Embryonic facial prominence (tissue), 1 donor: ENCODE measurements around the gene EDRF1.
"Not testable (repeated sequence)": the region's sequence is repeated elsewhere in the genome, so short reads cannot be mapped to it uniquely, and the experiment has no call there.

ENCODE experiments used
- DNase-seq: peaks from one replicate; pipeline ENCODE4 v3.0.0-alpha.2; 2016; ENCODE audit errors: extremely low spot score

Gene EDRF1, protein sequence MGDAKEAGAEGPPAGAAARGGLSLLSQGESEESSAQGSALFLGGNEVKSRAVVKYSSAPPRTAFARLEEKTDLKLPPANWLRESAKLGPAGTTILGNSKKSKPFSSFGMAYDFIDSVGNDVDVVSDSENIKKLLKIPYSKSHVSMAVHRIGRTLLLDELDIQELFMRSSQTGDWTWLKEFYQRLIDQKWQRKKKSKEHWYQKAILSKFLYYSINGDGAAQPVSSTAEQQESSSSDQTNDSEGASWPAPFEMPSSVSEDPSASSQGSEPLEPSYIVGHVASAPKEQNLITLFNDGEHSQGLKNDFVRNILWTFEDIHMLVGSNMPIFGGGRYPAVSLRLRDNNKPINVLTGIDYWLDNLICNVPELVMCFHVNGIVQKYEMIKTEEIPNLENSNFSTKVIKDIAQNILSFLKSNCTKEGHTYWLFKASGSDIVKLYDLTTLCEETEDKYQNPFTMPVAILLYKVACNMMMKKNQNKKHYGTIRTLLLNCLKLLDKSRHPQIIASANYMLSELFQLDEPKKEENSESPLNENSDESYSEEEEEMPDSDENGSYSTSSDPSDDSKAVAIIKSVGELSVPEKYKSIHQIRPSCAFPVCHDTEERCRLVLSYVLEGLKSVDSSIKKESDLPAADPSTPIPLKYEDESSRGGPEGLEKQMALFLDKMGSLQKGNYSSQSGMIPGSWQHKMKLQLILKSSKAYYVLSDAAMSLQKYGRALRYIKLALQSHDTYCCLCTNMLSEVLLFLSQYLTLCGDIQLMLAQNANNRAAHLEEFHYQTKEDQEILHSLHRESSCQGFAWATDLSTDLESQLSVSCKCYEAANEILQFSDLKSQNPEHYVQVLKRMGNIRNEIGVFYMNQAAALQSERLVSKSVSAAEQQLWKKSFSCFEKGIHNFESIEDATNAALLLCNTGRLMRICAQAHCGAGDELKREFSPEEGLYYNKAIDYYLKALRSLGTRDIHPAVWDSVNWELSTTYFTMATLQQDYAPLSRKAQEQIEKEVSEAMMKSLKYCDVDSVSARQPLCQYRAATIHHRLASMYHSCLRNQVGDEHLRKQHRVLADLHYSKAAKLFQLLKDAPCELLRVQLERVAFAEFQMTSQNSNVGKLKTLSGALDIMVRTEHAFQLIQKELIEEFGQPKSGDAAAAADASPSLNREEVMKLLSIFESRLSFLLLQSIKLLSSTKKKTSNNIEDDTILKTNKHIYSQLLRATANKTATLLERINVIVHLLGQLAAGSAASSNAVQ

DNA sequence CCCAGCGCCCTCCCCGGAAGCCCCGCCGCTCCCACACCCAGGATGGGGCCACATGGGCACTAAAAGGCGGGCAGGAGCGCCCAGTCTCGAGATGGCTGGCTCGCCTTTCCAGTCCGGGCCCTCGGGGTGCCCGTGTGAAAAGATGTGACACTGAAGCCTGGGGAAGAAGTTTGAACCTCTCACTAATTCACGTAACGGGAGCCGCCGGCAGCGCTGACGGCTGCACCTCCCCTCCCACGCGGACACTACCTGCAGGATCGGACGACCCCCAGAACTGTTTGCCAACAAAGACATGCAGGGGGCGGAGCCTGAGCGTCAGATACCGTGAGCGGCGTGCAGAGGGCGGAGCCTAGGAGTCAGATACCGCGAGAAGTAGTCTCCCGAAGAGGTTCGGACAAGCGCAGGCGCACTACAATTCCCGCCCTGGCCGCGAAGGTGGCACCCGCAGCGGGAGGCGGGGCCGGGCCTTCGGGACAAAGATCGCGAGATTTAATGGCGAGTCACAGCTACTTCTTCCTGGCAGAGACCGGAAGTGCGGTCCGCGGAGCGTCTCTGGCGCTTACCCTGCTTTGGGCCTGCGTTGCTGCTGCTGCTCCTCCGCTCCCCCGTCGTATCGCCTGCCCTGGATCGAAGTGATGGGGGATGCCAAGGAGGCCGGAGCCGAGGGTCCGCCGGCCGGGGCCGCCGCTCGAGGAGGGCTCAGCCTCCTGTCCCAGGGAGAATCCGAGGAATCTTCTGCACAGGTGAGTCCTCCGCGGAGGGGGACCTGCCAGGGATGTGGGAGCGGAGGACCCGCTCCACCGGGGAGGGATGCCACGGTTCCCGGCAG, at the start of gene EDRF1:
Gene EDRF1, plus strand, starts transcription at position 537 of the 829 bp plus-strand sequence. Its CDS starts 99 bp downstream, at position 636.
- peak; percentile 99 for DNase-seq

DNA sequence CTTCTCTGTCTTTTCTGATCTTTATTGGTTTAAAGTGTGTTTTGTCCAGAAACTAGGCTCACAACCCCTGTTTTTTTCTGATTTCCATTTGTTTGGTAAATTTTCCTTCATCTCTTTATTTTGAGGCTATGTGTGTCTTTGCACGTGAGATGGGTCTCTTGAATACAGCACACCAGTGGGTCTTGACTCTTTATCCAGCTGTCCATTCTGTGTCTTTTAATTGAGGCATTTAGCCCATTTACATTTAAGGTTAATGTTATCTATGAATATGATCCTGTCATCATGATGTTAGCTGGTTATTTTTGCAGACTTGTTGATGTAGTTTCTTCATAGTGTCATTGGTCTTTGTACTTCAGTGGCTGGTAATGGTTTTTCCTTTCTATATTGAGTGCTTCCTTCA, 46.6 kb upstream of the EDRF1 start:
- DNase-seq: no peak

DNA sequence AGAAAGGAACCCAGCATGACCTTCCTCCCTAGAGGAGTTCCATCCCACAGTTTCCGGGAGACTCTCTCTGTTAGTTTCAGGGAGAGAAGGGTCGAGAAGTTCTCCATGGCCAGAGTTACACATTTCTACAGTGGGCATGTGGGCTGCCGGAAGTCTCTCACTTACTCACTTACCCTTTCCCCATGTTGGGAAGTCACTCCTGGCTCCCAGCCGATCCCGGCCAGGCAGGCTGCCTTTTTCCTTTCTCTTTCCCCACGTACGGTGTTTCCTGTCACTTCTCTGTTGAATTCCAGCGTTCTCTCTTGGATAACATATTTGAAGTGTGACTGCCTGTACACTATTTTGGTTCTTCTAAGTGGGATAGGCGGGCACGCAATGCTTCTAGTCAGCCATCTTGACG, 40.1 kb upstream of the EDRF1 start:
- no peak for DNase-seq

DNA sequence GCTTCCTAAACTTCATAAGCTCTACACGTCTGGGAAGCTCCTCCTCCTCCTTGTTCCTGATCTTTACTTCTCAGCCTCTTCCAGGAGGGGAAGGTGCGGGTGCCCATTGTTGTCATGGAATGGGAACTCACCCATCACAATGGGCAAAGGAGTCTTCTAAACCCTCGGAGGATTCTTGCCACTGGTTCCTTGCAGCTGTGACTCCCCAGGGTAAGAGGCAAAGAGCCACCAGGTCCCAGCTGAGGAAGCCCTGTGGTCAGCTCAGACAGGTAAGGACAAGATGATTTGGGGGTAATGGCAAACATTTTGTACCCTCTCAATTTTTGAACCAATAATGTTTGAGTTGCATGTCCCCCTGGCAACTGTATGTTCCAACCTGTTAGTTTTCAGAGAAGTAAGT, 36.4 kb upstream of the EDRF1 start, which contains the start of gene TEX36:
Gene TEX36, minus strand, starts transcription at position 101 of the 400 bp plus-strand sequence. CDS start 174 bp downstream, outside the sequence.
- DNase-seq: no peak

DNA sequence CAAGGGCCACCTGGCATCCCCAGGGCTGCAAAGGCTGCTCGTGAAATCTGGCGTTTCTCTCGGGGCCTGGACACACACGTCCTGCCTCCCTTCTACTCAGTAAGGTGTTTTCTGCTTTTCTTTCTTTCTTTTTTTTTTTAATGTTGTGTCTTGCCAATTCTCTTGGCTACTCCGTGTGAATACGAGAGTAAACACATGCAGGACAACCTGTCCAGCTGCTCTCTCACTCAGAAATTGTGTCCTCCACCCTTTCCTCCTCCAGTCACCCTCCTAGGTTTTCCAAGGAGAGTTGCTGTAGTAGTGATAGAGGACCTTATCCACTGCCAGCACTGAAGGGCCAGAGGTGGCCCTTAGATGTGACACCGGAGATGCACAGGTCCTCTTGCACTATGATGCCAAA, 35.7 kb upstream of the EDRF1 start:
- no peak for DNase-seq

DNA sequence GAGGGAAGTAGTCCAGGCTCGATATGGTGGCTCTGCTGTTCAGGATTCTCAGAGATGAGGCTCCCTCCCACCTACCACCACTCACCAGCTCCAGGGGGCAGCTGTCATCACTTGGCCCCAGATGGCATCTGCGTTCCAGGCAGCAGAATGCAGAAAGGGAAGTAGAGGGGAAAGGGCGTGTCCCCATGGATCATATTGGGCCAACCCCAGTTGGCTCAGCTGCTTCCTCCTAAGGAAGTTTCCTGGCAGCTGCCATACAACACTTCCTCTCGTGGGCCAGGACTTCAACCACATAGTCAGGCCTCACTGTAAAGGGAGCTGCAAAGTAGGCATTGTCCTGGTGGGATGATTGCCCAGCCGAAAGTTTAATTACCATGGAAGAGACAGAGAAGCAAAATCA, 34.9 kb upstream of the EDRF1 start:
- no peak for DNase-seq

DNA sequence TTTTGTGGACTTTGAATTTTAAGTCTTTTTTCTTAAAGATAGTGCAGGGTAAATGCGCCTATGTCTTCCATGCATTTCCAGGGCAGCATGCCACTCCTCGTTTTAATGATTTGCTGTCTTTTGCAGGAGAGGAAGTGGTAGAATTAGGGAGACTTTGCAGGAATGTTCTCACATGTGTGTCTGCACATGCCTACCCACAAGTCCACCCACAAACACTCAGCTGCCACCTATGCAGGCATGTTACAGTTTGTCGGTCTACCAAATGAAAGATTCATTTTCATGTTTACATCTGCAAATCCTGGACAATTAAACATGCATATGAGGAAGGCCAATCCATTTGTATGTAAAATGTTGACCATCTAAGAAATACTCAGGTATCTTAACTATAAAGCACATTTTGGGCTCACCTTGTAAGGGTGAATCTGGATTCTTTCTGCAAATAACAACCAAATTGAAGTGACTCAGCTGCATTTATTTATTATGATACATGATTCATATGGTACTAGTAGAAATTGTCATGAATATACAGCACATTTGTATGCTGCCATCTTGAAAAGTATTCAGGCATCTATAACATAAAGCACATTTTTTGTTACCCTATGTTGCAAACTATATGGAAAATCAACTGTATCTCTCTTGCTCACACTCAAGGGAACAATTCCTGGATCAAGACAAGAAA, 31.9 kb upstream of the EDRF1 start:
- DNase-seq: no peak

DNA sequence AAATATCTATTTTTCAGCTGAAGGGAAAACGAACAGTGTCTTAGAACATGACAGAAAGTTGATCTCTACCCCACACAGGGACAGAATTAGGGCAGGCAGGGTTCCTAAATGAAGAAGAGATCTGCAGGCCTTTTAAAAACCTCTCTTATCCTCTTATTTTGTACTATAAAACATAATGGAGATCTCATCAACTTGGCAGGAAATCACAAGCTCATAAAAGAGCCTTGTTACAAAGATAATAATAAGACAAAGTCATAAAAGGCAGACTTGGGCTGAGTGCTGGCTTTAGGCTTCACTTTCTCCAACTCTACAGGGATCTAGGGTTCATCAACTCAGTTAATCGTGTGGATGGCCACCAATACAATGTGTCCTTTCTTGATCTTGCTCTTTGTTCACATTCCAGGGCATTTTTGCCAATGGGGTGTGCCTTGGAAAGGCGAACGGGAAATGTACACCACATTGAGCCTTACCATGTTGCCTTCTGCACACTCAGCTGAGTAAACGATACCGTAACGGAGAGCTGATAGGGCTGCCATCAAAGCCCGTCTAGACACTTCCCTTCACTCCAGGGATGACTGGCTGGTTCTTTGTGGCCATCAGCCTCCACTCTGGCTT, 29.4 kb upstream of the EDRF1 start:
- no peak for DNase-seq

DNA sequence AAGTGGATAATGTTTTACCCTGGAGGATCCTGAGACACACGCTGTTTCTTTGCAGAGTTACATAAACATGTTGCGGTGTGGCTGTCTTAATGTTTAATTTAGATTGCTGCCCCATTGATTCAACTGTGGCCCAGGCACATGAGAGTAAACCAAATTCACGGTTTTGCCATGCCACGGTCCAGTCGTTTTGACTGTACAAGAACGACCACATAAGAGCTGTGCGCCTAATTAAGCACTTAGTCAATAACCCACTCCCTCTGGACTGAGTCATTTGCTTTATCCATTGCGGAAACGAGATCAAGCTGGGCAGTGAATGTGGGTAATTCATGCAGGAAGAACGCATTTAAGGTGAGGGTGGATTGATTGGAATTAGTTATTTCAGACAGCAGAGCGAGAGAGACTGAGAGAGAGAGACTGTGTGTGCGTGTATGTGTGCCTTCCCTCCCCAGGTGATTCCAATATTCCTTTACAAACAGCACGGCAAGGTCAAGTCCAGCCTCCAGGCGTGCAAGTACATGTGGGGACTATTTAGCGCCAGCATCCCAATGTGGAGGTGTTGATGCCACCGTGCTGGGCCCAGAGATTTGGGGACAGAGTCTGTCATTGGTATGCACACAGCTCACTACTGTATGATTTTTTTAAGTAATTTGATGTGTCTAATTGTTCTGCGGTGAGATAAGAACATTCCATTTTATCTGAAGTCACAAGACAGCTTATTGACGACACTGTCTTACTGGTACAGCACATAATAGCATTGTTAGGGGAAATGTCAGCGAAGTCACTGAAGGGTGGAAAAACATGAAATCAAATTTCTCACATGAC, 28.1 kb upstream of the EDRF1 start:
- no peak for DNase-seq

DNA sequence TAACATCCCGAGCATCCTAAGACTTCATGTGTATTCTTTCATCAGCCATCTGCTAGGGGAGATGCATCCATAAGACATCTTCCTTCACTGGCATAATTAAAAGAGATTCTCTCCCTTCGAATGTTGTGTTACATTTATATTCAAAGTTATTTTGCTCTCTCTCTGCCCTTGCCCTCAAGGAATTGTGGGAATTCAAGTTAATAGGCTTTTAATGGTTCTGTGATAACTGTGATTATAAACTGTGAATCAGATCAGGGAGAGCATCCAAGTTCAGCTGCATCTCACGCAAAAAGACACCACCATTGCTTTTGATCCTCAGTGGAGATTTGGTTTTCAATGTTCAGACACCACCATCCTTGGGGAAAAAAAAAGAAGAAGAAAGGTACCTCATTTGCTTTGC, 27.3 kb upstream of the EDRF1 start:
- no peak for DNase-seq

DNA sequence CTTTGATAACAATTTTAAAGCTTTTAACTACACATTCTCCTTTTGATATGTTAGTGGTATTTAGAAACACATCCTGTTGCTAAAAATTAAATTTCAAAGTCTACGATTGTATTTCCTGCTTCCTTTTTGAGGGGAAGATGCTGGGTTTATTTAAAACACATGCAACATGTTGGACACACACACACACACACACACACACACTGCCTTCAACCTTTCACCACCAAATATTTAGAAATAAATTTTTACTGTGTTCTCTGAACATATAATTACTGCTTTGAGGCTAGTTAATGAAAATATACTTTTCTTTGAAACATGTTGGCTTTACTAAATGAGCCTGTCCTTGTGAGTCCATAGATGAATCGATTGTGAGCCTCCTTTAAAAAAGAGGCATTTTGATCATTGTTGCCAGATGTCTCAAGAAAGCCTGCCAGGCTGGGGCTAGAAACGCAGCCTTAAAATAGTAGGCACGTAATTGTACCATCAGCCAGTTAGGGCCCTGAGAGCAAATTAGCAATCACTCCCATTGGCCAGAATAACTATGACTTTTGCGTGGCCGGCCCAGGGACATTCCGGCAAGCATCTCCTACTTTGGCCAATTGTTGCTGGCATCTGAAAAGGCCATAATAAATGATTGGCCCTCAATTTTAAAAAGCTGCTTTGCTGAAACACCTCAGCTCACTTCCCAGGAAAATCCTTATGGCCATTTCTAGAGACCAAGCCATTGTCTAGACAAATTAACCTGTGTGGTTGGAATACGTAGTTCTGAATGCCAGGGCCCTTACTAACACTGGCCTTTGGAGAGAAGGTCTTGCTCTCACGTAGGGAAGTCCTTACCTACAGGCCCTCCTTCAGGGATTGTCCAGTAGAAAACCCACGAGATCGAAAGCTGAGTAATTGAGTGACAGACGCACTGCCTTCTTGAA, 26.6 kb upstream of the EDRF1 start:
- DNase-seq: no peak

DNA sequence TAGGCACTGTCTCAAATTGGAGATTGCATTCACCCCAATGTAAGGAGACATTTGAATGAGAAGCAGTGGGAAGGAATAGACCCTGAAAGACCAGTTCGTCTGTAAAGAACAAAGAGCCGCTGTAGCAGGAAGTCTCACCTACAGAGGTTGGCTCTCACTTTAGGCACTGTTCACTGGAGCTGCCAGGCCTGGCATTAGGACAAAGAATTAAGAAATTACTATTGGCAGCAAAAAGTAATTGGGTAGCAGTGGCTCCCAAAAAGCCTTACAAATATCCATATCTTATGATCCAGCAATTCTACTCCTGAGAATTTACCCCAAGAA, 26.0 kb upstream of the EDRF1 start:
- no peak for DNase-seq

DNA sequence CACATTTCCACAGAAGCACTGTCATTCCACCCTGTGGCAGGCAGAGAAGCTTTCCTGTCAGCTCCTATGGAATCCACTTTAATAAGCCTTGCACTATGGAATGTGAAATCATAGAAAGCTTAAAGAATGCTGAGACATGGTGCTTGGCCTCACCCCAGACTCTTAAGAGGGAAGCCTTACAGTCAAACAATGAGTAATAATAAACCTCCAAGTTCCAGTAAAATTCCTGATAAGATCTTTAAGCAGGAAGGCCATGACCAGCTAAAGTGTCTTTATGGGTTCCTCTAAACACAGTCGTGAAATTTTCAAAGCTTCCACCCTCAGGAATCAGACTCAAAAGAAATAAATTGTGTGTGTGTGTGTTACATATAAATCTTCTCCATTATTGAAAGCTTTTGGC, 24.6 kb upstream of the EDRF1 start:
- no peak for DNase-seq

DNA sequence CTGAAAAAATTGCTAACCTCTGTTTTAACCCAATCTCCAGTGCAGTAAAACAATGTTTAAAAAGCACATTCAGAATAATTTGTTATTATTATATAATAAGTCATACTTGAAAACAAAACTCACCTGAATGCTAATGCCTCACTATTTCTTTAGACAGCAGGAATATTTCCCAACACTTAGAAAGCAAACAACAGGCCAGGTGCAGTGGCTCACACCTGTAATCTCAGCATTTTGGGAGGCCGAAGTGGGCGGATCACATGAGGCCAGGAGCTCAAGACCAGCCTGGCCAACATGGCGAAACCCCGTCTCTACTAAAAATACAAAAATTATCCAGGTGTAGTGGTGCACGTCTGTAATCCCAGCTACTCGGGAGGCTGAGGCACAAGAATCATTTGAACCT, 22.6 kb upstream of the EDRF1 start:
- not testable (repeated sequence) for DNase-seq

DNA sequence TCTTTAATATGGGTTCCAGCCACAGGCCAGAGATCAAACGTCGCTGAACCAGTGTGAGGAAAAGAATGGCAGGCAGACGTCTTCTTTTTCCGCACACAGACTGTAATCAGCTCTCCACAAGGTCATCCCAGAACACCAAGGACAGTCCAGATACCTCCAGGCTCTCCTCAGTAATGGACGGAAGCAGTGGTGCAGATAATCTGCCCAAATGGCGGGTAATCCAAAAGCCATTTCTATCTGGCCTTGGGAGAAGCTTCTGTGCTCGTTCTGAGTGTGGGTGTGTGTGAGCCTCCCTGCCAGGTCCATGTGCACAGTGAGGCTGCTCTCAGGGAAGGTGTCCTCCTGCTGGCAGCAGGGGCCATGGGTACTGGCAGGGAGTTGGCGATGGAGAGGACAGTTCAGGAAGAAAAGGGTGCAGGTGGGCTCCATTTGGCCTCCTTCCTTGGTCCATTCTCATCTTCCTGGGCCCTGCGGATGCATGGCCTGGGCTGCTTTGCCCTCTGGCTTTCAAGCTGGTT, 21.0 kb upstream of the EDRF1 start:
- DNase-seq: no peak

DNA sequence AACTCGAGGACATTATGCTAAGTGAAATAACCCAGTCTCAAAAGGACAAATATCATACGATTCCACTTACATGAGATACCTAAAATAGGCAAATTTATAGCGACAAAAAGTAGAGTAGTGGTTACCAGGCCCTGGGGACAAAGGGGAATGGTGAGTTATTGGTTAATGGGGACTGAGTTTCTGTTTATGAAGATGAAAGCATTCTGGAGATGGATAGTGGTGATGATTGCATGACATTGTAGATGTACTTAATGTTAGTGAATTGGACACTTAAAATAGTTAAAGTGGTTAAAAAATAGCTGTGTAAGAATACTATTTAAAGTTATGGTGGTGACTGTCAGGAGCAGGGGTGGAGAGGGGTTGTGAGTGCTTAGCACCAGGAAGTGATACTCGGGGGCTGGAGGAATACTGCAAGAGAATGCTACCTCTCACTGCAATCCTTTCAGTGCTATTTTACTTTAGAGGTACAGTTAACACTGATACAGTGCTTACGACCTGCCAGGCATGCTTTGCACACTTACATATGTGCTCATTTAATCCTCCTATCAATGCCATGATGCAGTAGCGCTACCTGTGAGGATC, 19.9 kb upstream of the EDRF1 start:
- no peak for DNase-seq

DNA sequence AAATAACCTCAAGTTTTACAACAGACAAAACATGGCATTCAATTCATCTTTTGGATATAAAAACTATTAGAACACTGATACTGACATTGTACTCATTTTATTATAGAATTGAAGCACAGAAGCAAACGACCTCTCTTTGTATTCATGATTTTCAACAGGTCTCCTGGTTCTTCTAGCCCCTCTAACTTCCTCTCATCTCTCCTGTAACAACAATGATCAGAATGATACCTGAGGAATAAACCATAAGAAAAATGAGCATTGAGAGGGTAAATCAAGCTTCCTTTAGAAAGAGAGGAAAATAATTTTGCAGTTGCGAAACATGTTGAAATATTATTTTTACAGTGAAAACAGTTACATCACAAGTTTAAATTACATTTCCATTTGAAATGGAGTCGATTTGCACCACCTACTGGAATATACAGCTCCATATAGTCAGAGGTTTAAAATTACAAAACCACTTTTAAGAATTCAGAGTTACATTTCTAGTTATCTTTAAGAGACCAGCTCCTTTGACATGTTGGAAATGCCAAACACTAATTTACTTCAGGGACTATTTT, 19.1 kb upstream of the EDRF1 start:
- DNase-seq: peak; percentile 12
